OCI-LY3 (cell line): ENCODE data around the gene RPN2.

Source experiments
- EZH2phosphoT487 ChIP-seq: fragments of 200-600 bp; shearing (Covaris generic); IDR thresholded peaks from 2 replicates; pipeline ENCODE4 v1.6.1; 2018; ENCODE audit warnings: antibody characterized with exemption, mixed run types, low read depth
- TF ChIP-seq, protein P1 (sequence below): fragments of 200-600, 300-600 bp; sonication (generic); IDR thresholded peaks from 2 replicates; pipeline ENCODE4 v1.5.1; 2014; ENCODE audit warnings: antibody characterized with exemption, low read length, low read depth

DNA sequence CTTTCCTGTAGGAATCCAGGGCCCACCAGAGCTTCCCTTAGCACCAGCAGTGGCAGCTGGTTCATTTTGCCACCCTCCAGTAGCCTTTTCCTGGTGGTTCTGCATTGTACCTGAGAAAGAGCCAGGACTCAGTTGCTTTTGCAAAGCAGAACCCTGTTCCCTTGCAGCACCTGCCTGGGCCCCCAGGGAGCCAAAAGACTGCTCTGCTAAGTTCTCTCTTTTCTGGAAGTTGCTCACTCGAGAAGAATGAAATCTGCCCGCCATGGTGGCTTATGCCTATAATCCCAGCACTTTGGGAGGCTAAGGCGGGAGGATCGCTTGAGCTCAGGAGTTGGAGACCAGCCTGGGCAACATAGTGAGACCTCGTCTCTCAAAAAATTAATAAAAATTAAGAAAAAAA lies 58.5 kb downstream of the RPN2 start:
- TF ChIP-seq, protein P1, sequence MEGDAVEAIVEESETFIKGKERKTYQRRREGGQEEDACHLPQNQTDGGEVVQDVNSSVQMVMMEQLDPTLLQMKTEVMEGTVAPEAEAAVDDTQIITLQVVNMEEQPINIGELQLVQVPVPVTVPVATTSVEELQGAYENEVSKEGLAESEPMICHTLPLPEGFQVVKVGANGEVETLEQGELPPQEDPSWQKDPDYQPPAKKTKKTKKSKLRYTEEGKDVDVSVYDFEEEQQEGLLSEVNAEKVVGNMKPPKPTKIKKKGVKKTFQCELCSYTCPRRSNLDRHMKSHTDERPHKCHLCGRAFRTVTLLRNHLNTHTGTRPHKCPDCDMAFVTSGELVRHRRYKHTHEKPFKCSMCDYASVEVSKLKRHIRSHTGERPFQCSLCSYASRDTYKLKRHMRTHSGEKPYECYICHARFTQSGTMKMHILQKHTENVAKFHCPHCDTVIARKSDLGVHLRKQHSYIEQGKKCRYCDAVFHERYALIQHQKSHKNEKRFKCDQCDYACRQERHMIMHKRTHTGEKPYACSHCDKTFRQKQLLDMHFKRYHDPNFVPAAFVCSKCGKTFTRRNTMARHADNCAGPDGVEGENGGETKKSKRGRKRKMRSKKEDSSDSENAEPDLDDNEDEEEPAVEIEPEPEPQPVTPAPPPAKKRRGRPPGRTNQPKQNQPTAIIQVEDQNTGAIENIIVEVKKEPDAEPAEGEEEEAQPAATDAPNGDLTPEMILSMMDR, result no peak
- no peak for TF ChIP-seq EZH2phosphoT487
